Measurements from ENCODE around the gene PRPF18. TPM values are rescaled to one million over a fixed set of nuclear protein-coding genes. Genes with fewer than 3 reads are reported as not detected.
A peak's percentile ranks its signal among the peaks of the same experiment; 100 is the strongest.

The PRPF18 gene
- total RNA-seq, 1 experiment from 2014 or later, result 57.8 TPM

DNA sequence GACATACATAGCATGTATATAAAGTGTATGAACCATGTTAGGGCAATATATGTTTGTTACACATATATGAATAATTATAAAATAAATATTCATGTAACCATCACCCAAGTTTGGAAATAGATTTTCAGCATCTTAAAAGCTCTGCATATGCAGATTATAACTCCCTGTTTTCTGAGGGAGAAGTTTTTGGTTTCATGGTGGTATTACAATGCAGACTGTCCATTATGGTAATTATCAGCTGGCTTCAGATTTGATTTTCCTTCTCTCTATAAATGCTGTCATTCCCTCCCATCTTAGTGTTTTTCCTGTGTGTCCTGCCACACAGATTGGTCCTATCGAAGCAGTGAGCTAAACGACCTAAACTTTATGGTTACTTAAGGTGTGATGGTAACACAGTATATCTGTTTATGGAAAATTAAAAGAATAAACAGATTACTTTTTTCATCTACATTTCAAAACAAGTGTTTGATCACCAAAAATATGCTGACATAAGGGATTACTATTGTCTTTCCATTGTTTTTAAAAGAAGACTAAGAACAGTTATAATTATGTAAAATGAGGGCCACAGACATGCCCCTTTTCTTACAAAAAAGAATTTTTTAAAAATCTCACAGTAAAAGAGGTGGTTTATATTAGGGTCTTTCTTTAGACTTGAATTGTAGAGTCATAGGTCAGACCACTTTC is 17.7 kb downstream of the PRPF18 start:
- DNase-seq (ENCODE audit: low spot score), result no peak

DNA sequence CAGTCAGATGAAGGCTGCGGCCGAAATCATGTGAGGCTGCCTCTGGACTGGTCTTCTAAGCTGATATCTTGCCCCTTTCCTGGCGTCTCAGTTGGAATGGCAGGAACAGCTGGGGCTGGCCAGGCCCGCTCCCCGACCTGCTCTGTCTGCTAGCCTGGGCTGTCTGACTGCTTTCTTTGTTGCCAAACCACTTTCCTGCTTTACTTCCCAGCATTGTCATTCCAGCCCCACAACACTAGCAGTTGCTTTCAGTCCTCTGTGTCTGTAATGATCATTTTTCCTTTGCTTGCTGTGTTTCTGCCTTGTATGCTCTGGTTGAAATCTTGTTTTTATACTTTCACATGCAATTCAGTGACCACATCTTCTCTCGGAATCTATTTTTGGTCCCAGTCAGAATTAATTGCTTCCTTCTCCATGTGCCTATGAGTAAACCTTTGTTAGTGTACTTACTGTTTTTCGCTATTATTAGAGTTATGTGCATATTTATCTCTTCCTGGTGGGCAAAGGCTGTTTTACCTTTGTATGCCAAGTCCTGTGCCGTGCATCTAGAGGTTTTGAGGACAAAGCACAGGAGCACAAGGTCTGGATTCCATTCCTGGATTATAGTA is 21.6 kb downstream of the PRPF18 start:
- no peak for DNase-seq (ENCODE audit: low spot score)

DNA sequence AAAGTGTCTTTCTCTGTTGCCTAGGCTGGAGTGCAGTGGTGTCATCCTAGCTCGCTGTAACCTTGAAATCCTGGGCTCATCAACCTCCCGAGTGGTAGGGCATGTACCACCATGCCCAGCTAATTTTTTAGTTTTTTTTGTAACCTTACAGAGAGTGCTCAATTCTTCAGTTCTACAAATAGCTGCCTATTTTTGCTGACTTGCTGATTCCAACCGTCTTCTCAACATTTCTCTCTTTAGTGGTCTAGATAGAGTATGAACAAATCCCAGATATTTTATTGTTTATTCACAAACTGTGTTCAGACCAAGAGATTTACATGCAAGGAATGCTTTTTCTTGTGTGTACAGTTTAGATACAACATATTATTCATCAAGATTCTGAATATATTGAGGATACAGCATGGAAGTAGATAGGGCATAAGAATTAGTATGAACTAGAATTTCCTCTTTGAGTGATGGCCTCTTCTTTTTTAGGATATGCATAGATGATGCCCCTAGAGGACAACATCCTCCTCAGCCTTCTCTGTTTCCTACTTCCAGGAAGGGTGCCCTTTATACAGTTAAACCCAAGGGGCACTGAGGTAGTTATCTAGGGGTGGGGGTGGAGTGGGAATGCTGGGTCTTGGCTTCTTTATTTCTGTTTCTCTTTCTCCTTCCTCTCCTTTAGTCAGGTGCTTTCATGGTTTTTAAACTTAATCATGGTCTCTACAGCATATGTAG is 26.0 kb downstream of the PRPF18 start:
- DNase-seq (ENCODE audit: low spot score), result no peak

DNA sequence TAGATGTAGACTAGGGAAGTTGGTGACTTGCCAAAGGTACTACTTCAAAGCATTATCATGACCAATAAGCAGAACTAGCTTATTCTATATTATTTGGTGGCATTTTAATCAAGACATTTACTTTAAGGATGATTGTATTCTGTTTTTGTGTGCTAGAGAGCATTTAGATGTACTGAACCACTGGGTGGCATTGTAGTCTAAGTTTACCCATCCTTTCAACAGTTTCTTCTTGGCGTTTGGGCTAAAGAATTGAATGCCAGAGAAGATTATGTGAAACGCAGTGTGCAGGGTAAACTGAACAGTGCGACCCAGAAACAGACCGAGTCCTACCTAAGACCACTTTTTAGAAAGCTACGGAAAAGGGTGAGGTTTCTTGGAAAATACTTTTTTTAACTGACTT is 26.8 kb downstream of the PRPF18 start:
- peak; percentile 62 for DNase-seq (ENCODE audit: low spot score)

DNA sequence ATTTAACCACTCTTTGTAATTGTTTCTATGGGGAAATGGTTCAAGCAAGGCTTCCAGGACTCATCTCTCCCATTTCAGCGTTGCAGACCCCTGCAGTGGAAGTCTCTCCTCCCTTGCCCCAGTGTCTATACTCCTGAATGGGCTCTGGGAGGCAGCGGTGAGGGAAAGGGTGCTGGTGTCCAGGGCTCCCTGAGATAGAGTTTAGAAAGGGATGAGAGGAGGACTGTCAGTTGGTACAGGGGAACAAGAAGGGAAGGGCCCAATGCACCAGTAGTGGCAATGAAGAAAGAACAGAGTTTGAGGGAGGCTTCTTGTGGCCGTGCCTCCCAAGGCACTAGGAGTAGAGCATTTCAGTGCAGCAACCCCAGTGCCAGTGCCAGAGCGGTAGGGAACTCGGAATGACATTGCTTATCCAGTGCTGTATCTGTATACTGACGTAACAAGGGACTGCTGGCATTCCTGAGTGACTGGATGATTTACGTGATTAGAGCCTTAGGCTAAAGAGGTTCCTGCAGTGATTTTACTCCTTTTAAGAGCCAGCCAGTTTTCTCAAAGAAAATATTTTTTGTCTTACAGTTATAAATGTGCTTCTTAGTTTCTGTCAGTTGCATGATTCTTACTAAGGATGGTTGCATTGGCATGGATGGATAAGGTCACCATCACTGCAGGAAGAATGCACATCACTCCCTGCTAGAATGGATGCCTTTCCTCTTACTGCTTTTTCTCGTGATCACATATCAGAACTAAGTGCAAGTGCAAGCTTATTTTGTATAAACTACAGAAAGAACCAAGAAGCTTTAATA is 28.0 kb downstream of the PRPF18 start:
- peak; percentile 95 for DNase-seq (ENCODE audit: low spot score)

DNA sequence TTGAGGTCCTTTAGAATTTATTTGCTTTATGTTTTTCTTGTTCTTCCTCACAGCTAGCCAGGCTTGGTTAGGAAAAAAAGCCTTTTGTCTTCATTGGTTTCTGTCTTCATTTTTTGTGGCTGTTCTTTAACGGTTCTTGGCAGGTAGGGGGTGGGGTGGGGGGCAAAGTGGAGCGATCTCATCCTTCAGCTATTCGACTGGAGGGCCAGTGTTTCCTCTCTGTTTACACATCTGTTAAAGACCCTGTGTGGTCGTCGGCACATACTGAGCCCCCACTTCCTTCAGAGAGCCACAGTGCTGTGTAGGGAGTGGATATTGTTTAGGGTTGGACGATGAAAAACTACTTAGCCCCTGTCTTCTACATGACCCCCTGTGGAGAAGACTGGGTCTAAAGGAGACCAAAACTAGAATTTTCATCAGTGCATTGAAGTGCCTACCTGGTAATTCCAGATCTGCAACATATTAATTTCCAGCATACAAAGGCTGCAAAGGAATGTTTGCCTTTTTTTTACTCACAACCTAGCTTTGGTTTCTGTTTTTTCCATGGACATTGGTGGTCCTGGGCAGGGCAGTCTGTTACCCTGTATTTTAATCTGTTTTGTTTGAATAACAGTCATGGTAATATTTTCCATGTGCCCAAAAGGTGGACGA is 29.0 kb downstream of the PRPF18 start:
- peak; percentile 20 for DNase-seq (ENCODE audit: low spot score)

DNA sequence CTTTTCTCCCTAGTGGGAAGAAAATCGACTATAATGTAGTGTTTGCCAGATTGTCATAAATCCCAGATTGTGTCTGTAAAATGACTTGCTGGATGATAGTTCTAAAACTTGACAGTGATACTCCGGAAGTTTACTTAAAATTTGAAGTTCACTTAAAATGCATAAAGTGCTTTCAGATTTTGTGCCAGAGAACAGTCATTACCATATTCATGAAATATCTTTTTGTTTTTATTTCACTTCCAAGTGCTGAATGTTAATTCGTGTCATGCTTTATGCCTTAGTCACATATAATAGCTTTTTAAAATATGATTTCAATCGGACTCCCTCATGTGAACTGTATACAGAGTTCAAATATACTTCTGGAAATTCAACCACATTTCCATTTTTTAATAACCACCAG is 30.4 kb downstream of the PRPF18 start:
- DNase-seq (ENCODE audit: low spot score), result no peak

DNA sequence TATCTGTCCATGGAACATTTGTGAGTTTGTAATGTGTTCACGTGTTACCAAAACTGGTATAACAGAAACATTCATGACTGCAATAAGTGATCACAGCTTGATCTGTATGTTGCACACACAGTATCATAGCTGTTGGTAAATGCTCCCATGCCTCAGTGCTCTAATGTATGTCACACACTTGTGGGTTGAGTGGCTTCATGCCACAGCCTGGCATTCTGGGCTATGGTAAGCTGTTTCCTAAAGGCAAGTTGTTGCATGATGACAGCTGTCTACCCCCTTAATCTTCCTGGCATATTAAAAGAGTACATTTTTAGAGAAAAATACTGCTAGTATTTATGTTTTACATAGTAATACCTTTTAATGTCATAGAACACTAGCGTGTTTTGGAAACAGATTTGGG is 35.2 kb downstream of the PRPF18 start:
- no peak for DNase-seq (ENCODE audit: low spot score)

DNA sequence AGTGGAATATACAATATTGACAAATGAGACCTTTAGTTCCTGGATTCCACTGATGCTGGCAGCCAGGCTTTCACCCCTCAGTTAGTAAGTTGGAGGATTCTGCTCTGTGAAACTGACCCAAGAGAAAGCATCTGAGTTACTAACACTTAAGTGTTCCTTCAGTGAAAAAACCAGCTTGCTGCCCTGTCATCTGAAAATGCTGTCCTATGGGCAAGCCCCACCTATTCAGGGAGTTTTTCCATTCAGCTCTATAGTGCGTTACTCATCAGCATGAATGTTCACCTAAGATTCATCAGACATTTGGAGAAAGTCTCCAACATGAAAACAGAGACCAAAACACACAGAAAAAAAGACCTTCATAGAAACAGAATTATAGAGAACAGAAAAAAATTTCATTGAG is 37.9 kb downstream of the PRPF18 start:
- DNase-seq (ENCODE audit: low spot score), result no peak

DNA sequence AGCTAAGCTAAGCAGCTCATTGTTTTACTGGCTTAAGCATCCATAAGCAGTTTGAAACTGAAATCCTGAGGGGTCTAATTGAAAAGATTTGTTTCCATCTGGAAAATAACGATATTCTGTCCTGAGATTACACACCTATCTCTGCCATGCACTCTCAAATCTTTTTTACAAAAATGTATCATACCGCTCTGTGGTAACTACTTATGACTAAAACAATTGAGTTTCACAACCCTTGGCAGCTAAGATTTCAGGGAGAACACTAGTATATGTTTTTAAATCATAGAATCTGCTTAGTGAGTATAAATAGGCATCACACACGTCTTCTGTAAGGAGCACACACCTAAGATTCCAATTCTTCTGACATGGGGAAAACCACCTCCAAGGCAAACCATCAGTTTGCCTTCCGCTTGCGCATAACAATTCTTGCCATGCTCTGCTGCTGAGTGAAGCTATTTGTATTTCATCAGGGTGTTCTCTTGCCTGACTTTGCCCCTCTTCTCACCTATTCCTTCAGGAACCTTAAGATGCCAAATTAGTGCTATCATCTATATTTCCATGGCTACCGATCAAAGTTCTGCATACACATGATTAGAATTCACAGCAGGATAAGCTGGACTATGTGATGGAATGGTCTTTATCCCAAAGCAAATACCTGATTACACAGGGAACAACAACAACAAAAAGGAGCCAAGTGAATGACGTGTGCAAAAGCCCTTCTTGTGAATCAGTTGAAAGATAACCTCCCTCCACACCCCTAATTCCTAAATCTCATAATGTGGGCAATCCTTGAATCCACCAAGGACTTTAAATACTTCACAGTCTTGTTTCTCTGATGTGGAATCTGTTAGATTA is 40.9 kb downstream of the PRPF18 start:
- DNase-seq (ENCODE audit: low spot score), result no peak

DNA sequence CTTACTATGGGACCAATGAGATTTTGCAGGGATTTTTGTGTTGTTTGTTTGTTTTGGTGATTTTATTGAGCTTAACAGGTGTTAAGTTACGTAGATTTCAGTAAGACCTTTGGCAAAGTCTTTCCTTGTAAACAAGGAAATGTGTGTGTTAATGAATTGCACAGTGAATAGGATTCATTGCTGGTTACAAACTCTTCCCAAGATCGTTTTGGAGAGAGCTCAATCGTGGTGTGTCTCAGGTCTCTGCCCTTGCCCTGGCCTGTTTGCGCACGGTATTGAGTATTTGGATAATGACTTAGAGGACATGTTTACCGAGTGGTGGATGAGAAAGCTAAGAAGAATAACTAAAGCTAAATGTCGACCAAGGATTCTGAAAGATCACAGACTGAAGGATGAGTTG is 41.9 kb downstream of the PRPF18 start:
- no peak for DNase-seq (ENCODE audit: low spot score)

DNA sequence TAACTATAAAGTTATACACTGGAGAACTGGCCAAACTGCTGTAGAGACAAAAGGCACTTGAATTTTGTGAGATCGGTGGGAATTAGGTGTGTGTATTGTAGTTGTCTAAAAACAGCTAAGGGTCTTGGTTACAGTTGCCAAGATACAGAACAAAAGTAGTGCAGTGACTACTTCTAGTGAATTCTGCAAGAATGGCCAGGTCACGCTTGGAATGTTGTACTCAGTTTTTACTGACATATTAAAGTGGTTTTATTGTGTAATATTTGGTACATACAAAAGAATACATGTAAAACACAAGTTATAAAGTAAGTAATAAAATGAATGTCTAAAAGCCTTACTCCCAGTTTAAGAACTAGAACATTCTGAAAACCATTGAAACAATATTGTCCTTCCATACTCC is 42.4 kb downstream of the PRPF18 start:
- DNase-seq (ENCODE audit: low spot score), result no peak

DNA sequence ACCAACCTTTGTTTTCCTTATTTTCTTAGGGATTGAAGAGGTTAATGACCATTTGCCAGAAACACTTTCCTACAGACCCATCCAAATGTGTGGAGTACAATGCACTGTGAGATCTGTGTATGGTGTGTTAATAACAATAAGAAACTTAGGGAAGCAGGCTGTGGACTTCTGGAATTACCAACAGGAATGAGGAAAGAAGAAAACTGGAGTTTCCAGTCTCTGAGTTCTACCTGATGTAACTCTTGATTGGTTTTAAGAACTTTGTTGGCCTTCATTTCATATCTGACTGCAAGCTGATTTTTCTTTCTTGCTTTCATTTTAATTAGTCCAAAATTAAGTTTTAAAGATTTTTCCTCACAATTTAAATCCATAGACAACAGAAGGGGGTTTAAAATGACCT is 43.5 kb downstream of the PRPF18 start:
- no peak for DNase-seq (ENCODE audit: low spot score)

DNA sequence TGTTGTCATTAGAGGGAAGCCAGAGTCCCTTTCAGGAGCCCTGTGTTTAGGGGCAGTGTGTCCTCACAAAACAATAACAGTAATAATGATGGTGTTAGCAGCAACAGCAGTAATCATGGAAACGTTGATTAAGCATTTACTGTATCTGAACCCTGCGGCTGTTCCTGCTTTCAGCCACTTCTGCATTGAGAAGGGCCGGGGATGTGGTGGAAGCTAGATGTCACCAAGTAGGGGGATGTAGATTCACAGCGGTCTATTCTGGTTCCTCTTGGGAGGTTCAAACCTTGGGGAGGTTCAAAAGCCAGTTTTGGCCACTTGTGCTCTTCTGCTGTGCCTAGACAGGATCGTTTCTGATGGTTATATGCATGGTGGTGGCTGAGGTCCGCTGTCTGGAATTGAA is 44.8 kb downstream of the PRPF18 start:
- no peak for DNase-seq (ENCODE audit: low spot score)

DNA sequence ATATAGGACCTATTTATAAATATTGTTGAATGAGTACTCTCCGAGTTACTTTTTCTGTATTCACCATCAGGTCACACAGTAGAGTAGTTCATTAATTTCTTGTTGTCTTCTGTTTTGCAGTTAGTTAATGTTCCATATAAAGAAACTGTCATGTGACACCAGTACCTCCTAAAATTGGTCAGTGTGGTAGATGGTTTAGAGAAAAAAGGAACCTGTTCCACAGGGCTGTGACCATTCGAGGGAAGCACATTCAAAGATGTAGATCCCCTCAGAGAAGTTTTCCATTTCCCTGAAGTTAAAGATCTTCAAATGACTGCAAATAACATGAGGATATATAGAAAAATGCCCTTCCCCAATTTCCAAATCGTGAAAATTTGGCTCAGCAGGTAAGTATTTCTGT is 45.7 kb downstream of the PRPF18 start:
- DNase-seq (ENCODE audit: low spot score), result no peak

DNA sequence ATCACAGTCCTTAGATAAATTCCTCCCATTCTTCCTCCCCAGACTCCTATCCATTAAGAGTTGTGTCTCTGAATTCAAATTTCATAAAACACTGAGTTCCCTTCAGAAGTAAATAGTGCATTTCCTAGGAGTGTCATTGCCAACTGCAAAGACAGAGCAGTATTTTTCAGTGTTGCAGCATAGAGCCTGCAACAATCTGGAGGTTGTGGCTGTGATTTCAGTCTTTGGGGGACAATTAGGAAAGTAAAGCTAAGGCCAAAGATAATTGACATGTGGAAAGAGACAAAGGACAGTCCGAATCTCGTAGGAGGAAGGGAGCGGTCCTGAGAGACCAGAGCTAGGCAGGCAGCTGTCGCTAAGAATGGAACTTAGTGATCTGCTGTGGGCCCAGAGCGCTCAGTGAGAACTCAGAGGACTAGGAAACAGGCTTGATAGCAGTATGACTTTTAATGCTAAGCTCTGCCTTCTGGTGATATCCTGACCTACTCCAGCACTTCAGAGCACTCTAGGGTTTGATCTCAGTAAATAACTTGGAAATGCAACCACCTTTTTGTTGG is 46.2 kb downstream of the PRPF18 start:
- DNase-seq (ENCODE audit: low spot score), result no peak

DNA sequence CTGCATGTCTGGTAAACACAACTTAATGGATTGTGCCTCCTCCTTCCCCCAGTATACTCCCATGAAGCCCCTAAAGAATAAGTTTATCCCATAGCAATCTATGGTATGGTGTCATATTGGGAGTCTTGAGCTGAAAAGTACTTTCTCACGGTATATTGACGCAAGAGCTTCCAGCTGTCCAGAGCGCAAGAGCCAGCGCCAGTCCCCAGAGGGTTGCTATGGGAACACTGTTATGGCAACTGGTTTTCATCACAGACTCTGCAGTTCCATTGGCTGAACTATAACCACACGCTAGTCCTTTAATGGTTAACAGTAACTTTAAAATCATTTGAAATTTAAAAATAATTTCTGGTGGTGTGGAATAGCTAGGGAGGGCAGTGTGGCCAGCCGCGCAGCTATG is 46.9 kb downstream of the PRPF18 start:
- no peak for DNase-seq (ENCODE audit: low spot score)

DNA sequence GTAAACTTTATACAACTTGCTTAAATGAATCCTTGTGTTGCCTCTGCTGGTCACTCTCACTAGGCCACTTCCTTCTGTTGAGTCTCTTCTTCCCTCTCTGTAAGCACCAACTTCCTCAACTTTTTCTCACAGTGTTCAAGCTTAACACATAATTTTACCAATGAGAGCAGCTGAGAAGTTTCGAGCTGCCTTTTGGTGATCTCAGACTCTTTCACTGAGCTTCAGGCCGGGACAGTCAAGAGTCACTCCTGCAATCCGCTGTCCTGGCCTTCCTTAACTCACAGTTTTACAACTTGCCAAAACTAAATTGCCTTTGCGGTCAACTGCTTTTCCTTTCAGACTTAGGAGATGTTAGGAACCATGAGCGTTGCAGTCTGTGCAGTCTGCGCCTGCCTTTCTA is 47.4 kb downstream of the PRPF18 start:
- DNase-seq (ENCODE audit: low spot score), result no peak

DNA sequence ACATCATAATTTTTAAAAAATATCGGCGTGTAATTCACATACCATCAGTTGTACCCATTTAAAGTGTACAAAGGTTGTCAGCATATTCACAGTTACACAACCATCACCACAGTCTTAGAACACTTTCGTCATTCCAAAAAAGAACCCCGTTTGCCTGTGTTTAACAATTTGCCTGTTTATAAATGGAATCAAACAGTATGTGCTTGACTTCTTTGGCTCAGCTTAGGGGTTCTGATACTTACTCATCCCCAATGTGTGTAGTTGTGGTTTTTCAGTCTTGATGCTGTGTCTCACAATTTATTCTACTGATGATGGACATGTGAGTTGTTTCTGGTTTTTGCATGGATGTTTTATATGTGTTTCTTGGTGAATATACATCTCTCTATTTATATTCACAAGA is 50.0 kb downstream of the PRPF18 start:
- no peak for DNase-seq (ENCODE audit: low spot score)

DNA sequence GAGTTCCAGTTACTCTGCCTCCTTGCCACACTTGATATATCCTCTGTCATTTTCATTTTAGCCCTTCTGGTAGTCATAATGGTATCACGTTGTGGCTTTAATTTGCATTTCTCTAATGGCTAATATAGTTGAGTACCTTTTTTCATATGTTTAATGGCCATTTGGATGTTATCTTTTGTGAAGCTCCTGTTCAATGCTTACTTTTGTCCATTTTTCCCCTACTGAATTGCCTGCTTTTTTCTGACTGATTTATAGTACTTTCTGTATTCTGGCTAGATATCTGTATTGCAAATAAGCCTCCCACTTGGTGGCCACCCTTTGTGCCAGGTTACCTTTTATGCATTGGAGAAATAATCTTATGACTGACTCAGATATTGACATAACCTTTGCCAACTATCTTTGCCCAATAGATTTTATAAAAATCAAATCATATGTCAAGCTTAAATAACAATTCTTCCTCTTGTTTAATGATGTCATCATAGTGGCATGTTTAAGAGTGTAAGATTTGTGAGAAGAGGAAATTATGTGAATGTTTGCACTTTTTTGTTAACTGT is 50.6 kb downstream of the PRPF18 start:
- DNase-seq (ENCODE audit: low spot score), result no peak

Measured in A172 (cell line).